ENCODE results near the gene CDH13.

CDH13 gene

GRCh38 chr16:82720414-82720813, 93.6 kb downstream of the CDH13 start:
- Histone ChIP-seq H3F3A (ENCODE audit: insufficient read depth, low read length) (no peaks in the 10 kb centered on the region), H3K36me3 (replicated peaks; ENCODE audit: insufficient read depth, low read length) (no peaks in the 10 kb centered on the region), H3K9me2 (replicated peaks; ENCODE audit: insufficient read depth, low read length) (no peaks in the 10 kb centered on the region), H3K4me1 (ENCODE audit: low read length) (no peaks in the 10 kb centered on the region), H4K20me1 (ENCODE audit: insufficient read depth, low read length) (no peaks in the 10 kb centered on the region), H3K4me2 (ENCODE audit: low read depth, low read length) (no peak overlapping the region), H2AFZ (ENCODE audit: low read length) (no peak overlapping the region), H3K9me3 (replicated peaks; ENCODE audit: insufficient read depth, low read length) (no peaks in the 10 kb centered on the region), H3K4me3 (ENCODE audit: low read length) (no peak overlapping the region), H3K79me2 (ENCODE audit: low read length) (no peaks in the 10 kb centered on the region), H3K27me3 (replicated peaks; ENCODE audit: insufficient read depth, low read length) (no peaks in the 10 kb centered on the region), H3K27ac (ENCODE audit: low read length) (no peak overlapping the region), H3K9ac (ENCODE audit: low read length) (no peak overlapping the region)
- DNase-seq = no peak
- TF ChIP-seq CTCF (IDR thresholded peaks at IDR 0.05; ENCODE audit: low read length) = no peak
- no peak for TF ChIP-seq EZH2phosphoT487 (IDR thresholded peaks at IDR 0.05; ENCODE audit: low read length)
- TF ChIP-seq EZH2 (optimal IDR thresholded peaks at IDR 0.05; ENCODE audit: low read depth, low read length) = no peak

- Histone ChIP-seq H3K36me3 (replicated peaks; ENCODE audit: insufficient read depth, low read length) (no peaks in the 10 kb centered on the region), H3K79me2 (ENCODE audit: low read length) (no peaks in the 10 kb centered on the region), H3K4me2 (ENCODE audit: low read depth, low read length) (no peak overlapping the region), H3F3A (ENCODE audit: insufficient read depth, low read length) (peaks cover 10% of the 10 kb centered on the region; the same call in 1 of the 2 replicates), H3K27ac (ENCODE audit: low read length) (no peak overlapping the region), H3K27me3 (replicated peaks; ENCODE audit: insufficient read depth, low read length) (no peaks in the 10 kb centered on the region), H3K9me3 (replicated peaks; ENCODE audit: insufficient read depth, low read length) (no peaks in the 10 kb centered on the region), H4K20me1 (ENCODE audit: insufficient read depth, low read length) (no peaks in the 10 kb centered on the region), H3K9me2 (replicated peaks; ENCODE audit: insufficient read depth, low read length) (no peaks in the 10 kb centered on the region), H3K4me3 (ENCODE audit: low read length) (no peak overlapping the region), H3K9ac (ENCODE audit: low read length) (no peak overlapping the region), H3K4me1 (ENCODE audit: low read length) (peaks cover 26% of the 10 kb centered on the region), H2AFZ (ENCODE audit: low read length) (no peak overlapping the region)
- TF ChIP-seq EZH2phosphoT487 (IDR thresholded peaks at IDR 0.05; ENCODE audit: low read length) (no peak), CTCF (IDR thresholded peaks at IDR 0.05; ENCODE audit: low read length) (no peak), EZH2 (optimal IDR thresholded peaks at IDR 0.05; ENCODE audit: low read depth, low read length) (no peak)
- no peak for DNase-seq
Measured at GRCh38 chr16:82726306-82726705, 99.5 kb downstream of the CDH13 start.

- no peaks in the 10 kb centered on the region for H3K79me2 ChIP-seq (ENCODE audit: low read length)
- H4K20me1 ChIP-seq (ENCODE audit: insufficient read depth, low read length) = no peaks in the 10 kb centered on the region
- H3K36me3 ChIP-seq (replicated peaks; ENCODE audit: insufficient read depth, low read length) = no peaks in the 10 kb centered on the region
- no peaks in the 10 kb centered on the region for H3K9me3 ChIP-seq (replicated peaks; ENCODE audit: insufficient read depth, low read length)
- H3K27ac ChIP-seq (ENCODE audit: low read length) = peak overlapping the region; percentile 79
- no peak overlapping the region for H3K4me3 ChIP-seq (ENCODE audit: low read length)
- H3K4me1 ChIP-seq (ENCODE audit: low read length) = peaks cover 29% of the 10 kb centered on the region
- H2AFZ ChIP-seq (ENCODE audit: low read length) = no peak overlapping the region
- H3F3A ChIP-seq (ENCODE audit: insufficient read depth, low read length) = peaks cover 10% of the 10 kb centered on the region; the same call in 1 of the 2 replicates
- H3K27me3 ChIP-seq (replicated peaks; ENCODE audit: insufficient read depth, low read length) = no peaks in the 10 kb centered on the region
- H3K9me2 ChIP-seq (replicated peaks; ENCODE audit: insufficient read depth, low read length) = no peaks in the 10 kb centered on the region
- TF ChIP-seq CTCF (IDR thresholded peaks at IDR 0.05; ENCODE audit: low read length) = no peak
- peak; percentile 65 for DNase-seq
- peak overlapping the region; percentile 49 for H3K4me2 ChIP-seq (ENCODE audit: low read depth, low read length)
- H3K9ac ChIP-seq (ENCODE audit: low read length) = 0 out of 2 replicates have a peak overlapping the region, but pooled peaks have one; percentile 16
Measured at GRCh38 chr16:82728901-82729300, 102.1 kb downstream of the CDH13 start.
